Astrocyte of the spinal cord (primary cell): Measurements from ENCODE around the gene SLC2A1.

ENCODE experiments used
- DNase-seq: peaks from one replicate; pipeline ENCODE4 v3.0.0; 2011; ENCODE audit warnings: low read depth, low spot score
- H3K4me3 ChIP-seq: 2 replicates; pipeline ENCODE4 v1.5.1; 2011; ENCODE audit warnings: low read depth, mild to moderate bottlenecking, low read length, moderate library complexity
- in situ Hi-C: cut with HindIII; loops from 2 replicates; pipeline ENCODE4 v1.10.0; 2017; ENCODE audit warnings: low sequenced_read_pairs
- TF ChIP-seq, protein P1 (sequence below): IDR thresholded peaks from 2 replicates; pipeline ENCODE4 v1.5.1; 2012; ENCODE audit warnings: low read depth, mild to moderate bottlenecking, low read length, inconsistent platforms

Gene SLC2A1

DNA sequence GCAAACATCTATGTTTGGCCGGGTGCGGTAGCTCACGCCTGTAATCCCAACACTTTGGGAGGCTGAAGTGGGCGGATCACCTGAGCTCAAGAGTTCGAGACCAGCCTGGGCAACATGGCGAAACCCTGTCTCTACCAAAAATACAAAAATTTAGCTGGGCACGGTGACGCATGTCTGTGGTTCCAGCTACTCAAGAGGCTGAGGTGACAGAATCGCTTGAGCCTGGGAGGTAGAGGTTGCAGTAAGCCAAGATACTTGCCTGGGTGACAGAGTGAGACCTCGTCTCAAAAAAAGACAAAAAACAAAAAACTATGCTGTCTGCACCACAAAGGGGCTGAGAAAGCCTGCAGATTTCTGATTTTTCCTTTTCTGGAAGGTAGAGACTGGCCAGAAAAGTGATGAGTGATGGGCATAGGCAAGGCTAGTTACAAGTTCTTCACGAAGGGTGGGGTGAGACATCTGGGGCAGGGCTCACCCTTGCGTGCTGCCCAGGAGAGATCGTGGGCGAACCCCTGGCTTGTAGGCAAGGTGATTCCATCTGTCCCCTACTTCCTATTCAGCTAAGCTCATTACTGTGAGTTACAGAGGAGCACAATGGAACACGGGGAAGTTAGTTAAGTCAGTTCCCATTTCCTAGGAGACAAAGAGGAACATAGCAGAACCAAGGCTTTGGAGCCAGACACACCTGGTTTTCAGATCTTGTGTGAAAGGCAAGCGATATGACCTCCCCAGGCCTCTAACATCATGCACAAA lies 3.2 kb downstream of the SLC2A1 start:
- TF ChIP-seq, protein P1, sequence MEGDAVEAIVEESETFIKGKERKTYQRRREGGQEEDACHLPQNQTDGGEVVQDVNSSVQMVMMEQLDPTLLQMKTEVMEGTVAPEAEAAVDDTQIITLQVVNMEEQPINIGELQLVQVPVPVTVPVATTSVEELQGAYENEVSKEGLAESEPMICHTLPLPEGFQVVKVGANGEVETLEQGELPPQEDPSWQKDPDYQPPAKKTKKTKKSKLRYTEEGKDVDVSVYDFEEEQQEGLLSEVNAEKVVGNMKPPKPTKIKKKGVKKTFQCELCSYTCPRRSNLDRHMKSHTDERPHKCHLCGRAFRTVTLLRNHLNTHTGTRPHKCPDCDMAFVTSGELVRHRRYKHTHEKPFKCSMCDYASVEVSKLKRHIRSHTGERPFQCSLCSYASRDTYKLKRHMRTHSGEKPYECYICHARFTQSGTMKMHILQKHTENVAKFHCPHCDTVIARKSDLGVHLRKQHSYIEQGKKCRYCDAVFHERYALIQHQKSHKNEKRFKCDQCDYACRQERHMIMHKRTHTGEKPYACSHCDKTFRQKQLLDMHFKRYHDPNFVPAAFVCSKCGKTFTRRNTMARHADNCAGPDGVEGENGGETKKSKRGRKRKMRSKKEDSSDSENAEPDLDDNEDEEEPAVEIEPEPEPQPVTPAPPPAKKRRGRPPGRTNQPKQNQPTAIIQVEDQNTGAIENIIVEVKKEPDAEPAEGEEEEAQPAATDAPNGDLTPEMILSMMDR, result no peak
- peak overlapping the region; percentile 2 for H3K4me3 ChIP-seq
- in situ Hi-C loops, result no loop called here
- DNase-seq, result no peak

DNA sequence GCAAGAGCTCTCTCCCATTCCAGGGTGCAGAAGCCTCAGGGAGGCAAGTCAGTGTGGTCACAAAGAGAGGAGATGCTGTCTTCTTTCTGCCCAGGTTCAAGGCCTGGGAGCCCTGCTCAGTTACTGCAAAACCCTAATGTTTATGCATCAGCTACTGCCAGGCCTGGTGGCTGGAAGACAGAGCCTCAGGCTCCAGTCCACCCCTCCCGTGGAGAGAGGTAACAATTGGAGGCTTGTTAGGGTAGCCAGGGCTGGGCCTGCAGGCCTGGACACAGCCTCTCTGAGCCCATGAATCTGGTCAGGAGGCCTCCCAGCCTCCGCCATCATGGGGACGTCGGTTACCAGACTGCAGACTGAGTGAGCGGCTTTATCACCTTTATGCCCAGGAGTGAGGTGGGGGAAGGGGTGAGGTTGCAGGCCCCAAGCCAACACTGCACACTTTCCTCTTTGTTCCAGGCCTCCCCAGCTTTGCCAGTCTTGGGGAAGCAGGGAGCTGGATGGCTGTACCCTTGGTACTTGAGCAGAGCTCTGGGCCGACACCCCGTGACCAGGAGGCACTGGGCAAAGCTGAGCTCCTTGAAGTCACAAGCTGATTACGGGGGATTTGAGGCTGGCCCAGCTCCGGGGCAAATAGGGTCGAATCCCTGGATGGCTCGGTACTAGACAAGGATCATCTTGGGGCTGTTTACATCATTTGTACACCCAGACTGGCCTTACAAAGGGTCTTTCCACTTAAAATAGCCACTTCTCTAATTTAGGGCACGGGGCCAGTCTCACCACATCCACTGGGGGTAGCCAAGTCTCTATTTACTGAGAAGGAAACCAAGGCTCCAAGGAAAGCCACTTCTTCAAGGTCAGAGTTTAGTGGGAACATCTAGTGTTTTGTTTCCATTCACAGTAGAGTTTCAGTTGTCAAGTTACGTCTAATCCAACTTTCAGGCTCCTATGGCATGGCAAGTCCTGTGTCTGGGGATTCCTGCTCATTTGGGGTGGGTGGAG lies 5.2 kb downstream of the SLC2A1 start:
- TF ChIP-seq, protein P1, result no peak
- in situ Hi-C loops, result no loop called here
- DNase-seq, result no peak
- H3K4me3 ChIP-seq, result no peak overlapping the region

- TF ChIP-seq, protein P1, result no peak
- in situ Hi-C loops, result no loop called here
- DNase-seq, result peak; percentile 83
- no peak overlapping the region for H3K4me3 ChIP-seq
These were observed 6.2 kb downstream of the SLC2A1 start for GRCh38 chr1:42952303-42953001.

GRCh38 chr1:42951588-42951987 lies 7.1 kb downstream of the SLC2A1 start:
- H3K4me3 ChIP-seq, result no peak overlapping the region
- no peak for DNase-seq
- in situ Hi-C loops, result no loop called here
- TF ChIP-seq, protein P1, result no peak

DNA sequence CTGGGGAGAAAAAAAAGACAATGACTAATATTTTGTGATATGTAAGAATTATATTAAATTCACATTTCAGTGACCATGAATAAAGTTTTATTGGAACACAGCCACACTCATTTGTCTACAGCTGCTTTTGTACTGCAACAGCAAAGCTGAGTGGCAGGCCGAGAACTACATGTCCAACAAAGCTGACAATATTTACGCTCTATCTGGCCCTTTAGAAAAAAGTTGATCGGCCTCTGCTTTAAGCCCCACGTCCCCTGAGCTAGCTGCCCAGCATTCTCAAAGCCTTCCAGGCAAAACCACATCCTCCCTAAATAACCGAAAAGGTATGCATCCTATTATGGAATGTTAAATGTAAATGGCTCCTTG lies 8.6 kb downstream of the SLC2A1 start:
- H3K4me3 ChIP-seq, result no peak overlapping the region
- TF ChIP-seq, protein P1, result no peak
- in situ Hi-C loops, result no loop called here
- peak; percentile 75 for DNase-seq

- no peak overlapping the region for H3K4me3 ChIP-seq
- in situ Hi-C loops, result no loop called here
- TF ChIP-seq, protein P1, result no peak
- DNase-seq, result no peak
These were observed 9.2 kb downstream of the SLC2A1 start for GRCh38 chr1:42949312-42950115.
